Measurements from ENCODE around the gene PCCA. TPM values are rescaled to one million over a fixed set of nuclear protein-coding genes. Genes with fewer than 3 reads are reported as not detected.

PCCA gene
- total and polyA plus RNA-seq, 2 of the 13 experiments (the other 11 are each of a cell fraction or from before 2014, with no cell fraction given) = 15.0 to 32.2 TPM

GRCh38 chr13:100290165-100290801 is 201.4 kb downstream of the PCCA start (continued):
- TF ChIP-seq MAFK (conservative IDR thresholded peaks at IDR 0.05 in 1 of 2, IDR thresholded peaks at IDR 0.05 in 1 of 2; ENCODE audit: low read length in 2 of 2) = peak; percentile 90 to 91
- TF ChIP-seq ZNF543 (CRISPR knock-in tag; IDR thresholded peaks at IDR 0.05) = no peak
- TF ChIP-seq SP1 (IDR thresholded peaks at IDR 0.05) = no peak
- no peak for TF ChIP-seq SP1 (CRISPR knock-in tag; IDR thresholded peaks at IDR 0.05)
- no peak for TF ChIP-seq POLR2AphosphoS5 (IDR thresholded peaks at IDR 0.05; ENCODE audit: low read depth, low read length)
- TF ChIP-seq, protein P1, sequence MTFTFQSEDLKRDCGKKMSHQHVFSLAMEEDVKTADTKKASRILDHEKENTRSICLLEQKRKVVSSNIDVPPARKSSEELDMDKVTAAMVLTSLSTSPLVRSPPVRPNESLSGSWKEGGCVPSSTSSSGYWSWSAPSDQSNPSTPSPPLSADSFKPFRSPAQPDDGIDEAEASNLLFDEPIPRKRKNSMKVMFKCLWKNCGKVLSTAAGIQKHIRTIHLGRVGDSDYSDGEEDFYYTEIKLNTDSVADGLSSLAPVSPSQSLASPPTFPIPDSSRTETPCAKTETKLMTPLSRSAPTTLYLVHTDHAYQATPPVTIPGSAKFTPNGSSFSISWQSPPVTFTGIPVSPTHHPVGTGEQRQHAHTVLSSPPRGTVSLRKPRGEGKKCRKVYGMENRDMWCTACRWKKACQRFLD (CRISPR knock-in tag; IDR thresholded peaks at IDR 0.05; ENCODE audit: borderline replicate concordance) = no peak
- no peak for TF ChIP-seq TEAD2 (CRISPR knock-in tag; IDR thresholded peaks at IDR 0.05)
- TF ChIP-seq ZFAT (CRISPR knock-in tag; conservative IDR thresholded peaks at IDR 0.05) = no peak
- TF ChIP-seq SRSF4 (IDR thresholded peaks at IDR 0.05; ENCODE audit: low read depth, low read length, poor library complexity, severe bottlenecking) = no peak
- TF ChIP-seq SIN3B (IDR thresholded peaks at IDR 0.05; ENCODE audit: low read length) = no peak
- TF ChIP-seq, protein P2, sequence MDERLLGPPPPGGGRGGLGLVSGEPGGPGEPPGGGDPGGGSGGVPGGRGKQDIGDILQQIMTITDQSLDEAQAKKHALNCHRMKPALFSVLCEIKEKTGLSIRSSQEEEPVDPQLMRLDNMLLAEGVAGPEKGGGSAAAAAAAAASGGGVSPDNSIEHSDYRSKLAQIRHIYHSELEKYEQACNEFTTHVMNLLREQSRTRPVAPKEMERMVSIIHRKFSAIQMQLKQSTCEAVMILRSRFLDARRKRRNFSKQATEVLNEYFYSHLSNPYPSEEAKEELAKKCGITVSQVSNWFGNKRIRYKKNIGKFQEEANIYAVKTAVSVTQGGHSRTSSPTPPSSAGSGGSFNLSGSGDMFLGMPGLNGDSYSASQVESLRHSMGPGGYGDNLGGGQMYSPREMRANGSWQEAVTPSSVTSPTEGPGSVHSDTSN (CRISPR knock-in tag; IDR thresholded peaks at IDR 0.05) = no peak
- TF ChIP-seq, protein P3, sequence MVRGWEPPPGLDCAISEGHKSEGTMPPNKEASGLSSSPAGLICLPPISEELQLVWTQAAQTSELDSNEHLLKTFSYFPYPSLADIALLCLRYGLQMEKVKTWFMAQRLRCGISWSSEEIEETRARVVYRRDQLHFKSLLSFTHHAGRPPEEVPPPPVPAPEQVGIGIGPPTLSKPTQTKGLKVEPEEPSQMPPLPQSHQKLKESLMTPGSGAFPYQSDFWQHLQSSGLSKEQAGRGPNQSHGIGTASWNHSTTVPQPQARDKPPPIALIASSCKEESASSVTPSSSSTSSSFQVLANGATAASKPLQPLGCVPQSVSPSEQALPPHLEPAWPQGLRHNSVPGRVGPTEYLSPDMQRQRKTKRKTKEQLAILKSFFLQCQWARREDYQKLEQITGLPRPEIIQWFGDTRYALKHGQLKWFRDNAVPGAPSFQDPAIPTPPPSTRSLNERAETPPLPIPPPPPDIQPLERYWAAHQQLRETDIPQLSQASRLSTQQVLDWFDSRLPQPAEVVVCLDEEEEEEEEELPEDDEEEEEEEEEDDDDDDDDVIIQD (CRISPR knock-in tag; IDR thresholded peaks at IDR 0.05; ENCODE audit: low read depth) = peak; percentile 68; the same call in 1 of the 2 replicates
- no peak for TF ChIP-seq ARHGAP35 (CRISPR knock-in tag; IDR thresholded peaks at IDR 0.05; ENCODE audit: borderline replicate concordance)
- TF ChIP-seq SOX13 (IDR thresholded peaks at IDR 0.05) = no peak
- 0 out of 4 replicates have a peak, but pooled peaks of 1 of the 2 experiments have one; percentile 54 for TF ChIP-seq SOX13 (CRISPR knock-in tag; conservative IDR thresholded peaks at IDR 0.05 in 1 of 2, IDR thresholded peaks at IDR 0.05 in 1 of 2)
- TF ChIP-seq ZNF136 (CRISPR knock-in tag; IDR thresholded peaks at IDR 0.05; ENCODE audit: low read depth) = no peak
- no peak for TF ChIP-seq SIN3A (IDR thresholded peaks at IDR 0.05; ENCODE audit: borderline replicate concordance, low read depth, low read length)
- no peak for TF ChIP-seq EED (CRISPR knock-in tag; IDR thresholded peaks at IDR 0.05)
- peak; percentile 52; the same call in 1 of the 2 replicates for TF ChIP-seq RARA (CRISPR knock-in tag; IDR thresholded peaks at IDR 0.05)
- no peak for TF ChIP-seq MAFG (CRISPR knock-in tag; IDR thresholded peaks at IDR 0.05)
- no peak for TF ChIP-seq ZNF713 (CRISPR knock-in tag; IDR thresholded peaks at IDR 0.05)
- no peak for TF ChIP-seq ZNF563 (CRISPR knock-in tag; IDR thresholded peaks at IDR 0.05)
- no peak for TF ChIP-seq AHR (CRISPR knock-in tag; IDR thresholded peaks at IDR 0.05)
- TF ChIP-seq TOPORS (CRISPR knock-in tag; IDR thresholded peaks at IDR 0.05) = no peak
- TF ChIP-seq RBAK (CRISPR knock-in tag; IDR thresholded peaks at IDR 0.05) = no peak
- TF ChIP-seq ZNF556 (CRISPR knock-in tag; IDR thresholded peaks at IDR 0.05; ENCODE audit: borderline replicate concordance) = no peak
- no peak for TF ChIP-seq ZNF121 (CRISPR knock-in tag; IDR thresholded peaks at IDR 0.05)
- TF ChIP-seq TARDBP (CRISPR knock-in tag; IDR thresholded peaks at IDR 0.05) = no peak
- TF ChIP-seq MED1 (CRISPR knock-in tag; IDR thresholded peaks at IDR 0.05) = 0 out of 2 replicates have a peak, but pooled peaks have one; percentile 9
- TF ChIP-seq MTF1 (CRISPR knock-in tag; IDR thresholded peaks at IDR 0.05) = no peak
- TF ChIP-seq SP2 (CRISPR knock-in tag; IDR thresholded peaks at IDR 0.05) = no peak
